H1 (cell line): Measurements from ENCODE around the gene PARP4.

ENCODE experiments used
- POLR2A ChIP-seq, 2 experiments: IDR thresholded peaks; 1 replicate in 1 of 2; 2 replicates in 1 of 2; pipeline ENCODE4 v1.6.1; 2011; ENCODE audit warnings: low read depth in 2 of 2, low read length in 2 of 2, mild to moderate bottlenecking in 2 of 2; ENCODE audit errors: control extremely low read depth in 1 of 2
- POLR2AphosphoS5 ChIP-seq: IDR thresholded peaks from 2 replicates; pipeline ENCODE4 v1.6.1; 2011; ENCODE audit warnings: low read depth, low read length
- RXRA ChIP-seq: IDR thresholded peaks from 2 replicates; pipeline ENCODE4 v1.6.1; 2011; ENCODE audit warnings: low read depth, mild to moderate bottlenecking, low read length, moderate library complexity; ENCODE audit not compliant: insufficient read depth
- TF ChIP-seq, protein P1 (sequence below), 3 experiments: IDR thresholded peaks; 1 replicate in 2 of 3; 2 replicates in 1 of 3; pipeline versions ENCODE4 v1.5.1 to v1.6.1; 2011; ENCODE audit warnings: low read length in 3 of 3, mild to moderate bottlenecking in 3 of 3, inconsistent platforms in 2 of 3, low read depth in 1 of 3, moderate library complexity in 1 of 3; ENCODE audit not compliant: insufficient read depth in 1 of 3; ENCODE audit errors: control extremely low read depth in 1 of 3

DNA sequence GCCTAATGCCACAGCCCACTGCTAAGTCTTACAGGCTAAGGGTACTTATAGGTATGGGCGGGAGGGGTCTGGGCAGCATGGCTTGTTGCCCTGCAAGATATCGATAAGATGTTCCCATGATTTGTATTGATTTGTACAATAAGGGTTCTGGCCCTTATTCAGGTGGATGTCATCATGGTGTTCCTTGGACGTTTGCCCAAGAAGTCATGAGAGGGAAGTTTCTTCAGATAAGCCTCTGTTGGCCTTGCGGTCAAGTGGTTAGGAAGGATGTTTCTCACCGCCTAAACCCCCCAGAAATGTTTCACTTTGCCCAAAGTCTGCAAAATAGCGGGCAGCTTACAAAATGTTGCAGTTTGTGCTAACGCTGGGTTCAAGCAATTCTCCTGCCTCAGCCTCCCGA is 7.3 kb downstream of the PARP4 start:
- TF ChIP-seq POLR2A (IDR thresholded peaks at IDR 0.05; ENCODE audit: control extremely low read depth in 1 of 2, low read depth in 2 of 2, low read length in 2 of 2) (no peak), POLR2AphosphoS5 (no peak), RXRA (no peak)
- TF ChIP-seq, protein P1, sequence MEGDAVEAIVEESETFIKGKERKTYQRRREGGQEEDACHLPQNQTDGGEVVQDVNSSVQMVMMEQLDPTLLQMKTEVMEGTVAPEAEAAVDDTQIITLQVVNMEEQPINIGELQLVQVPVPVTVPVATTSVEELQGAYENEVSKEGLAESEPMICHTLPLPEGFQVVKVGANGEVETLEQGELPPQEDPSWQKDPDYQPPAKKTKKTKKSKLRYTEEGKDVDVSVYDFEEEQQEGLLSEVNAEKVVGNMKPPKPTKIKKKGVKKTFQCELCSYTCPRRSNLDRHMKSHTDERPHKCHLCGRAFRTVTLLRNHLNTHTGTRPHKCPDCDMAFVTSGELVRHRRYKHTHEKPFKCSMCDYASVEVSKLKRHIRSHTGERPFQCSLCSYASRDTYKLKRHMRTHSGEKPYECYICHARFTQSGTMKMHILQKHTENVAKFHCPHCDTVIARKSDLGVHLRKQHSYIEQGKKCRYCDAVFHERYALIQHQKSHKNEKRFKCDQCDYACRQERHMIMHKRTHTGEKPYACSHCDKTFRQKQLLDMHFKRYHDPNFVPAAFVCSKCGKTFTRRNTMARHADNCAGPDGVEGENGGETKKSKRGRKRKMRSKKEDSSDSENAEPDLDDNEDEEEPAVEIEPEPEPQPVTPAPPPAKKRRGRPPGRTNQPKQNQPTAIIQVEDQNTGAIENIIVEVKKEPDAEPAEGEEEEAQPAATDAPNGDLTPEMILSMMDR (IDR thresholded peaks at IDR 0.05; ENCODE audit: control extremely low read depth in 1 of 3, insufficient read depth in 1 of 3, low read depth in 1 of 3, low read length in 3 of 3) = no peak
